ENCODE results near the gene UBAP2L. TPM values are rescaled to one million over a fixed set of nuclear protein-coding genes. Genes with fewer than 3 reads are reported as not detected.

Gene UBAP2L
- total and polyA plus RNA-seq, 9 of the 15 experiments (the other 6 are each of a cell fraction or from before 2014, with no cell fraction given) = 75.0 to 245 (median 119) TPM

- TF ChIP-seq SFPQ (IDR thresholded peaks at IDR 0.05; ENCODE audit: low read depth, low read length) (no peak), CXXC5 (CRISPR knock-in tag; IDR thresholded peaks at IDR 0.05) (0 out of 2 replicates have a peak, but pooled peaks have one; percentile 27), ETS2 (tag; IDR thresholded peaks at IDR 0.05; ENCODE audit: borderline replicate concordance, poor library complexity, severe bottlenecking) (no peak), HMGXB4 (CRISPR knock-in tag; IDR thresholded peaks at IDR 0.05) (no peak), COPS2 (conservative IDR thresholded peaks at IDR 0.05) (no peak), ZNF639 (CRISPR knock-in tag; conservative IDR thresholded peaks at IDR 0.05 in 1 of 2, IDR thresholded peaks at IDR 0.05 in 1 of 2) (no peak), ATF2 (CRISPR knock-in tag; IDR thresholded peaks at IDR 0.05) (no peak), ZNF431 (CRISPR knock-in tag; IDR thresholded peaks at IDR 0.05) (no peak), YBX1 (IDR thresholded peaks at IDR 0.05) (no peak), TEAD4 (IDR thresholded peaks at IDR 0.05; ENCODE audit: low read length) (peak; percentile 77), TEAD4 (CRISPR knock-in tag; IDR thresholded peaks at IDR 0.05; ENCODE audit: borderline replicate concordance) (no peak), JUND (IDR thresholded peaks at IDR 0.05; ENCODE audit: borderline replicate concordance, low read depth, low read length) (peak; percentile 64; the same call in 1 of the 2 replicates), JUND (tag; IDR thresholded peaks at IDR 0.05; ENCODE audit: borderline replicate concordance, low read depth, low read length) (peak; percentile 75; the same call in 1 of the 3 replicates), ZNF282 (CRISPR knock-in tag; IDR thresholded peaks at IDR 0.05) (no peak), MAFF (IDR thresholded peaks at IDR 0.05; ENCODE audit: low read length) (0 out of 2 replicates have a peak, but pooled peaks have one; percentile 27), U2AF2 (optimal IDR thresholded peaks at IDR 0.05; ENCODE audit: low read depth, low read length) (no peak), ZNF121 (CRISPR knock-in tag; conservative IDR thresholded peaks at IDR 0.05) (no peak), DNMT1 (IDR thresholded peaks at IDR 0.05) (no peak), MBD2 (IDR thresholded peaks at IDR 0.05; ENCODE audit: borderline replicate concordance, low read depth) (no peak), SREBF1 (IDR thresholded peaks at IDR 0.05; ENCODE audit: borderline replicate concordance, low read depth, low read length) (no peak), NELFE (IDR thresholded peaks at IDR 0.05; ENCODE audit: insufficient read depth, insufficient read length) (no peak)
These were observed 33.8 kb upstream of the UBAP2L start (continued) for GRCh38 chr1:154186852-154187501.
